Fibroblast of mammary gland (primary cell): ENCODE data around the gene DRD4.

Experiments used
- DNase-seq: peaks from one replicate; pipeline ENCODE4 v3.0.0-alpha.2; 2010; ENCODE audit warnings: low read depth
- H3K4me3 ChIP-seq: 2 replicates; pipeline ENCODE4 v1.5.1; 2011; ENCODE audit warnings: low read depth, mild to moderate bottlenecking, low read length, moderate library complexity; ENCODE audit not compliant: control insufficient read depth
- CTCF ChIP-seq: conservative IDR thresholded peaks from 2 replicates; pipeline ENCODE4 v1.5.1; 2011; ENCODE audit warnings: low read depth, low read length, inconsistent platforms; ENCODE audit not compliant: control insufficient read depth, insufficient read depth

Gene DRD4

GRCh38 chr11:617912-618682 is 19.0 kb upstream of the DRD4 start:
- H3K4me3 ChIP-seq: no peak overlapping the region
- TF ChIP-seq CTCF: no peak
- no peak for DNase-seq

GRCh38 chr11:618856-619627 is 18.0 kb upstream of the DRD4 start:
- TF ChIP-seq CTCF: no peak
- no peak overlapping the region for H3K4me3 ChIP-seq
- DNase-seq: no peak

- DNase-seq: no peak
- TF ChIP-seq CTCF: no peak
- no peak overlapping the region for H3K4me3 ChIP-seq
Observed at GRCh38 chr11:619628-620050, 17.4 kb upstream of the DRD4 start.

- DNase-seq: no peak
- TF ChIP-seq CTCF: no peak
- H3K4me3 ChIP-seq: no peak overlapping the region
Observed at GRCh38 chr11:620201-620600, 16.9 kb upstream of the DRD4 start.

- no peak for TF ChIP-seq CTCF
- no peak for DNase-seq
- H3K4me3 ChIP-seq: no peak overlapping the region
Observed at GRCh38 chr11:620935-621814, 15.9 kb upstream of the DRD4 start.

- no peak for DNase-seq
- no peak for TF ChIP-seq CTCF
- H3K4me3 ChIP-seq: no peak overlapping the region
Observed at GRCh38 chr11:621838-622237, 15.2 kb upstream of the DRD4 start.
